Neuronal stem cell (in vitro differentiated cells): Measurements from ENCODE around the gene ANO9.

Source experiments
- DNase-seq: peaks from one replicate; pipeline ENCODE4 v3.0.0-alpha.2; 2013; ENCODE audit warnings: low spot score
- H2AFZ ChIP-seq: one replicate; pipeline ENCODE4 v1.6.1; 2013; ENCODE audit warnings: mild to moderate bottlenecking, low read length, inconsistent platforms
- H2AK5ac ChIP-seq: 2 replicates; pipeline ENCODE4 v1.6.1; 2013; ENCODE audit warnings: low read depth, mild to moderate bottlenecking, inconsistent platforms, low read length, moderate library complexity, mixed read lengths
- H2BK120ac ChIP-seq: 2 replicates; pipeline ENCODE4 v1.6.1; 2013; ENCODE audit warnings: low read depth, mild to moderate bottlenecking, inconsistent platforms, low read length, moderate library complexity, mixed read lengths
- H2BK12ac ChIP-seq: one replicate; pipeline ENCODE4 v1.6.1; 2013; ENCODE audit warnings: low read length, inconsistent platforms
- H2BK15ac ChIP-seq: 2 replicates; pipeline ENCODE4 v1.6.1; 2013; ENCODE audit warnings: mild to moderate bottlenecking, low read length, inconsistent platforms, mixed read lengths
- H2BK5ac ChIP-seq: one replicate; pipeline ENCODE4 v1.6.1; 2013; ENCODE audit warnings: inconsistent platforms, mild to moderate bottlenecking, low read length, moderate library complexity
- H3K14ac ChIP-seq: one replicate; pipeline ENCODE4 v1.6.1; 2013; ENCODE audit warnings: low read length, inconsistent platforms
- H3K18ac ChIP-seq: 2 replicates; pipeline ENCODE4 v1.6.1; 2013; ENCODE audit warnings: low read length, inconsistent platforms
- H3K23ac ChIP-seq: 2 replicates; pipeline ENCODE4 v1.6.1; 2013; ENCODE audit warnings: low read depth, mild to moderate bottlenecking, mixed read lengths, low read length, inconsistent platforms; ENCODE audit not compliant: poor library complexity
- H3K27ac ChIP-seq: replicated peaks from 3 replicates; pipeline ENCODE4 v1.5.1; 2013; ENCODE audit warnings: low read length, inconsistent platforms
- H3K27me3 ChIP-seq, 3 experiments: 2 replicates each; pipeline ENCODE4 v1.6.1; 2013; ENCODE audit warnings: low read length in 3 of 3, mild to moderate bottlenecking in 2 of 3, inconsistent platforms in 1 of 3, low read depth in 1 of 3, mixed read lengths in 1 of 3, moderate library complexity in 1 of 3; ENCODE audit not compliant: control insufficient read depth in 3 of 3, insufficient read depth in 3 of 3
- H3K36me3 ChIP-seq, 2 donors: replicated peaks in 1 of 2; 2 replicates each; pipeline ENCODE4 v1.6.1; 2013; ENCODE audit warnings: low read length in 2 of 2; ENCODE audit not compliant: control insufficient read depth in 2 of 2, insufficient read depth in 2 of 2
- H3K4ac ChIP-seq: 2 replicates; pipeline ENCODE4 v1.6.1; 2013; ENCODE audit warnings: inconsistent platforms, mild to moderate bottlenecking, low read length, moderate library complexity
- H3K4me1 ChIP-seq, 2 donors: 1 replicate in 1 of 2; 2 replicates in 1 of 2; pipeline ENCODE4 v1.6.1; 2013; ENCODE audit warnings: low read length in 2 of 2, low read depth in 1 of 2; ENCODE audit not compliant: control insufficient read depth in 2 of 2, insufficient read depth in 1 of 2
- H3K4me2 ChIP-seq: one replicate; pipeline ENCODE4 v1.6.1; 2013; ENCODE audit warnings: mild to moderate bottlenecking, low read length, inconsistent platforms; ENCODE audit not compliant: insufficient read depth, poor library complexity, severe bottlenecking
- H3K4me3 ChIP-seq, 2 donors: 2 replicates each; pipeline ENCODE4 v1.5.1; 2013; ENCODE audit warnings: low read length in 2 of 2, mild to moderate bottlenecking in 2 of 2, inconsistent platforms in 1 of 2, moderate library complexity in 1 of 2
- H3K79me1 ChIP-seq: one replicate; pipeline ENCODE4 v1.6.1; 2013; ENCODE audit warnings: low read depth, mild to moderate bottlenecking, inconsistent platforms, low read length, moderate library complexity
- H3K9ac ChIP-seq: one replicate; pipeline ENCODE4 v1.6.1; 2013; ENCODE audit warnings: mild to moderate bottlenecking, low read depth, low read length, inconsistent platforms; ENCODE audit not compliant: poor library complexity
- H3K9me3 ChIP-seq, 2 donors: replicated peaks in 1 of 2; 2 replicates each; pipeline versions ENCODE3 to v1.6.1; 2013; ENCODE audit warnings: low read length in 2 of 2, mild to moderate bottlenecking in 2 of 2, inconsistent platforms in 1 of 2, low read depth in 1 of 2, mixed read lengths in 1 of 2, moderate library complexity in 1 of 2; ENCODE audit not compliant: control insufficient read depth in 2 of 2, insufficient read depth in 1 of 2
- H4K8ac ChIP-seq: one replicate; pipeline ENCODE4 v1.6.1; 2013; ENCODE audit warnings: low read depth, mild to moderate bottlenecking, inconsistent platforms, low read length, moderate library complexity
- H4K91ac ChIP-seq: one replicate; pipeline ENCODE4 v1.6.1; 2013; ENCODE audit warnings: low read length, low read depth, mild to moderate bottlenecking, inconsistent platforms; ENCODE audit not compliant: poor library complexity
- WGBS, 2 donors: extraction: QIAGEN DNeasy Blood & Tissue Kit; methylation state at CpG; one replicate each; pipeline ENCODE4 v1.1.7; 2013; ENCODE audit warnings: missing lambda C conversion rate in 2 of 2, mixed read lengths in 1 of 2; ENCODE audit not compliant: insufficient read length in 2 of 2, insufficient replicate concordance in 1 of 2; ENCODE audit errors: extremely low coverage in 2 of 2; 5-methylcytosine and 5-hydroxymethylcytosine counted together

ANO9 gene

GRCh38 chr11:439315-440064 is 2.3 kb downstream of the ANO9 start:
- Histone ChIP-seq H2BK5ac (peak overlapping the region; percentile 90), H2BK120ac (peak overlapping the region; percentile 72), H3K79me1 (peaks cover 5% of the 10 kb centered on the region), H4K91ac (no peak overlapping the region), H3K23ac (peak overlapping the region; percentile 52), H2BK15ac (peak overlapping the region; percentile 37), H3K27ac (no peak overlapping the region), H3K4me2 (no peak overlapping the region), H3K4me3 (no peak overlapping the region), H2AK5ac (peak overlapping the region; percentile 68), H3K9ac (peak overlapping the region; percentile 60), H2AFZ (no peak overlapping the region), H2BK12ac (peak overlapping the region; percentile 41), H3K4me1 (peaks cover 6 to 7% of the 10 kb centered on the region in 2 donors), H3K14ac (peak overlapping the region; percentile 89), H3K27me3 (peaks cover 0 to 38% (median 0%) of the 10 kb centered on the region in 3 experiments), H3K36me3 (no peaks in the 10 kb centered on the region), H4K8ac (peak overlapping the region; percentile 29), H3K4ac (no peak overlapping the region), H3K18ac (peak overlapping the region; percentile 87), H3K9me3 (peaks cover 0 to 5% of the 10 kb centered on the region in 2 donors)
- no CpG with 5 or more reads among the region's 23 CpGs for WGBS, 2 donors
- no peak for DNase-seq

- Histone ChIP-seq H2BK15ac (no peak overlapping the region), H4K91ac (no peak overlapping the region), H2BK12ac (no peak overlapping the region), H3K18ac (peak overlapping the region; percentile 38), H3K14ac (peak overlapping the region; percentile 56), H4K8ac (no peak overlapping the region), H2BK120ac (no peak overlapping the region), H3K9me3 (peaks cover 0 to 5% of the 10 kb centered on the region in 2 donors), H3K4ac (no peak overlapping the region), H3K4me3 (no peak overlapping the region), H3K9ac (peak overlapping the region; percentile 3), H3K27ac (no peak overlapping the region), H2AFZ (no peak overlapping the region), H3K79me1 (peaks cover 5% of the 10 kb centered on the region), H3K36me3 (no peaks in the 10 kb centered on the region), H2BK5ac (no peak overlapping the region), H2AK5ac (peak overlapping the region; percentile 56), H3K27me3 (peaks cover 0 to 34% (median 0%) of the 10 kb centered on the region in 3 experiments), H3K4me1 (peaks cover 3 to 6% of the 10 kb centered on the region in 2 donors), H3K23ac (no peak overlapping the region), H3K4me2 (no peak overlapping the region)
- no peak for DNase-seq
- no CpG with 5 or more reads among the region's 21 CpGs for WGBS, 2 donors
Measured at GRCh38 chr11:438101-438844, 3.5 kb downstream of the ANO9 start.

- no peak overlapping the region for H2BK12ac ChIP-seq
- H2BK15ac ChIP-seq: no peak overlapping the region
- peak overlapping the region; percentile 44 for H3K9ac ChIP-seq
- no peak for DNase-seq
- peak overlapping the region; percentile 82 for H3K14ac ChIP-seq
- H3K36me3 ChIP-seq: no peaks in the 10 kb centered on the region
- no peak overlapping the region for H2BK120ac ChIP-seq
- no CpG with 5 or more reads among the region's 17 CpGs for WGBS, 2 donors
- H3K4me1 ChIP-seq: peaks cover 0 to 6% of the 10 kb centered on the region in 2 donors
- no peak overlapping the region for H4K91ac ChIP-seq
- H2AK5ac ChIP-seq: peak overlapping the region; percentile 56
- peak overlapping the region; percentile 0 for H3K18ac ChIP-seq
- H2BK5ac ChIP-seq: peak overlapping the region; percentile 82
- peaks cover 5% of the 10 kb centered on the region for H3K79me1 ChIP-seq
- no peak overlapping the region for H3K4me2 ChIP-seq
- peaks cover 0 to 5% of the 10 kb centered on the region in 2 donors for H3K9me3 ChIP-seq
- no peak overlapping the region for H3K27ac ChIP-seq
- H3K4me3 ChIP-seq: no peak overlapping the region
- H3K27me3 ChIP-seq: peaks cover 0 to 32% (median 0%) of the 10 kb centered on the region in 3 experiments
- H3K4ac ChIP-seq: no peak overlapping the region
- H2AFZ ChIP-seq: no peak overlapping the region
- peak overlapping the region; percentile 82 for H4K8ac ChIP-seq
- H3K23ac ChIP-seq: peak overlapping the region; percentile 2
Measured at GRCh38 chr11:437228-437870, 4.5 kb downstream of the ANO9 start.
